ENCODE data around the gene FIGNL1. TPM values are rescaled to one million over a fixed set of nuclear protein-coding genes. Genes with fewer than 3 reads are reported as not detected.

The FIGNL1 gene
- total RNA-seq, 2 donors from 2014 or later = 2.0 to 7.0 TPM

DNA sequence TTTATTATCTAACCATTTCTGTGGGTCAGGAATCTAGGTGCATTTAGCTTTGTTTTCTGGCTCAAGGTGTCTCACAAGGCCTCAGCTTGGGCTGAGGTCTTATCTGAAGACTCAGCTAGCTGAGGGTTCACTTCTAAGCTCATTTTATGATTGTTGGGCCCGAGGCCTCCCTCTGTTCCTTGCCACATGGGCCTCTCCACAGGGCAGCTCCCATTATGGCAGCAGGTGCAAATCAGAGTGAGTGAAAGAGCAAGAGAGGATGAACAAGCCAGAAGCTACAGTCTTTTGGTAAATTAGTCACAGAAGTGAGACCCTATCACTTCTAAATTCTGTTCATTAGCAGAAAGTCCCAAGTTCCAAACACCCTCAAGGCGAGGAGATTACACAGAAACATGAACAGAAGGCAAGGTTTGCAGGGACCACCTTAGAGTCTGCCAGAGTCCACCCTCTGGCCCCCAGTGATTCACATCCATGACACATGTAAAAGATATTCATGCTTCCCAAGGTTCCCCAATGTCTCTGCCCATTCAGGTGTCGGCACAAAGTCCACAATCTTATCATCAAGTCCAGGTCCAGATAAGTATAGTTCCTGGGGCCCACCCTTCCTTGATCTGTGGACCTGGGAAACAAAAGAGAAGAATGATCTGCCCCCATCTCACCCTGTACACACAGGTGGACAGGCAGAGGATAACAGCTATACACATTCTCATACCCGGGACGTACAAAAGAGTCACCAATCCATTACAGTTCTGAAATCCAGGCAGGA is 23.7 kb downstream of the FIGNL1 start:
- no peak overlapping the region for H3K4me3 ChIP-seq
- no peaks in the 10 kb centered on the region for H3K27me3 ChIP-seq
- DNase-seq (no peak), ATAC-seq (no peak)
- H3K9me3 ChIP-seq = no peaks in the 10 kb centered on the region
- H3K27ac ChIP-seq = no peak overlapping the region
- intact Hi-C loops (cut with DNase I) = no loop called here
- H3K36me3 ChIP-seq (replicated peaks in 1 of 2; ENCODE audit: insufficient read depth in 1 of 2, low read depth in 2 of 2) = no peaks in the 10 kb centered on the region
- no peaks in the 10 kb centered on the region for H3K4me1 ChIP-seq
- 53 to 74% methylated on average over 5 of the region's 5 CpGs for WGBS, 2 donors
- TF ChIP-seq POLR2A (IDR thresholded peaks at IDR 0.05) = no peak
- TF ChIP-seq, protein P1, sequence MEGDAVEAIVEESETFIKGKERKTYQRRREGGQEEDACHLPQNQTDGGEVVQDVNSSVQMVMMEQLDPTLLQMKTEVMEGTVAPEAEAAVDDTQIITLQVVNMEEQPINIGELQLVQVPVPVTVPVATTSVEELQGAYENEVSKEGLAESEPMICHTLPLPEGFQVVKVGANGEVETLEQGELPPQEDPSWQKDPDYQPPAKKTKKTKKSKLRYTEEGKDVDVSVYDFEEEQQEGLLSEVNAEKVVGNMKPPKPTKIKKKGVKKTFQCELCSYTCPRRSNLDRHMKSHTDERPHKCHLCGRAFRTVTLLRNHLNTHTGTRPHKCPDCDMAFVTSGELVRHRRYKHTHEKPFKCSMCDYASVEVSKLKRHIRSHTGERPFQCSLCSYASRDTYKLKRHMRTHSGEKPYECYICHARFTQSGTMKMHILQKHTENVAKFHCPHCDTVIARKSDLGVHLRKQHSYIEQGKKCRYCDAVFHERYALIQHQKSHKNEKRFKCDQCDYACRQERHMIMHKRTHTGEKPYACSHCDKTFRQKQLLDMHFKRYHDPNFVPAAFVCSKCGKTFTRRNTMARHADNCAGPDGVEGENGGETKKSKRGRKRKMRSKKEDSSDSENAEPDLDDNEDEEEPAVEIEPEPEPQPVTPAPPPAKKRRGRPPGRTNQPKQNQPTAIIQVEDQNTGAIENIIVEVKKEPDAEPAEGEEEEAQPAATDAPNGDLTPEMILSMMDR (IDR thresholded peaks at IDR 0.05) = no peak

DNA sequence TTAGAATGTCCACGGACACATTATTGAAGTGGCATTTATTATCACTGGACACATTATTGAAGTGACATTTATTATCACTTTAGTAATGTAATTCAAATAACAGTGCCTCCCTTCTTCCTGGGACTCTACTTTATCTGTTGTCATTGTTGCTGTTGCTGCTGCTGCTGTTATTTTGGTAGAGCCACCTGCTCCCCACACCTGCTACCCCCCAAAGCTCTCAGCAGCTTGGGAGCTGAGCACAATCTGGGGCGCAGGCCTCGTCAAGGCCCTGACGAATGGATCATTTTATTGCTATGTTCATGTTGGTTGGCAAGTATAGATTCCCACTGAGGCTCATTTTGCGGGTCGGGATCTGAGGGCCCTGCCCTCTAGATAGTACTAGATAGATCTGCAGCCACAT is 24.8 kb downstream of the FIGNL1 start:
- Histone ChIP-seq H3K4me1 (no peaks in the 10 kb centered on the region), H3K9me3 (no peaks in the 10 kb centered on the region), H3K36me3 (replicated peaks in 1 of 2; ENCODE audit: insufficient read depth in 1 of 2, low read depth in 2 of 2) (no peaks in the 10 kb centered on the region), H3K4me3 (no peak overlapping the region), H3K27me3 (no peaks in the 10 kb centered on the region), H3K27ac (no peak overlapping the region)
- DNase-seq = no peak
- no peak for ATAC-seq
- intact Hi-C loops (cut with DNase I) = no loop called here
- TF ChIP-seq, protein P1 (IDR thresholded peaks at IDR 0.05) = no peak
- TF ChIP-seq POLR2A (IDR thresholded peaks at IDR 0.05) = no peak
- WGBS, 2 donors = 81 to 89% methylated on average over 6 of the region's 6 CpGs

DNA sequence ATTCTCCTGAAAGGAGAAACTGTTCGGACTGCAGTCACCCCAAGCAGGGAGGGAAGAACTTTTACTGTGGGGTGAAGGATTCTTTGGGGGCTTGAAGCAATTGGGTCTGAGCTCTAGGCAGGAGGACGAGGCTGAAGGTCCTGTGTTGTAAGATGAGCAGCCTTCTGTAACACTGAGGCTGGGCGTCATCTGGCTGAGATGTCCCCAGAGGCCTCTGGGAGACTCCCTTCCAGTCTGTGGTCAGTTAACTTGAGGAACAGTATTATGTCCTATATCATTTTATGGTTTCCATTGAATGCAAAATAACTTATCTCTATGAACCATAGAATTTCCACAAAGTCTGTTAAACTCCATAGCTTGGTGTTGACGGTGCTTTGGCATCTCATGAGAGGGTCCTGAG is 26.3 kb downstream of the FIGNL1 start:
- Histone ChIP-seq H3K4me1 (no peaks in the 10 kb centered on the region), H3K27me3 (no peaks in the 10 kb centered on the region), H3K4me3 (no peak overlapping the region), H3K27ac (no peak overlapping the region), H3K9me3 (no peaks in the 10 kb centered on the region), H3K36me3 (replicated peaks in 1 of 2; ENCODE audit: insufficient read depth in 1 of 2, low read depth in 2 of 2) (no peaks in the 10 kb centered on the region)
- TF ChIP-seq POLR2A (IDR thresholded peaks at IDR 0.05) = no peak
- TF ChIP-seq, protein P1 (IDR thresholded peaks at IDR 0.05) = no peak
- WGBS, 2 donors = 52 to 54% methylated on average over 4 of the region's 4 CpGs
- no peak for DNase-seq
- ATAC-seq = no peak
- intact Hi-C loops (cut with DNase I) = no loop called here

DNA sequence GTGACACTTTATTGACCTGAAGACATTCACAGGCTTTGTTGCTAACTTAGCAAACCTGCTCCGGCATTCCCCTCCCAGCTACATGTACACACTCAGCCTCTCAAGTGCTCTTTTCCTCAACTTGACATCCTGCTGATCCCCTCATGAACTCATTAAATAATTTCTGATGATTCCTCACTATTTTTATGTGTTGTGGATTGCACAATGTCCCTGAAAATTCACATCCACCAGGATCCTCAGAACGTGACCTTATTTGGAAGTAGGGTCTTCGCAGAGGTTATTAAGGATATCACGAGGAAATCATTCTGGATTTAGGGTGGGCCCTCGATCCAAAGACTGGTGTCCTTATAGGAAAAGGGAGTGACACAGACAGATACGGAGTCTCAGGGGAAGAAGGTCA is 27.3 kb downstream of the FIGNL1 start:
- 63 to 79% methylated on average over 6 of the region's 6 CpGs for WGBS, 2 donors
- intact Hi-C loops (cut with DNase I) = no loop called here

More for the DNA sequence above, 27.3 kb downstream of the FIGNL1 start:
- Histone ChIP-seq H3K4me3 (no peak overlapping the region), H3K4me1 (no peaks in the 10 kb centered on the region), H3K36me3 (replicated peaks in 1 of 2; ENCODE audit: insufficient read depth in 1 of 2, low read depth in 2 of 2) (no peaks in the 10 kb centered on the region), H3K27ac (no peak overlapping the region), H3K27me3 (no peaks in the 10 kb centered on the region), H3K9me3 (no peaks in the 10 kb centered on the region)
- TF ChIP-seq POLR2A (IDR thresholded peaks at IDR 0.05) = no peak
- TF ChIP-seq, protein P1 (IDR thresholded peaks at IDR 0.05) = no peak
- ATAC-seq = no peak
- DNase-seq = no peak
